ENCODE data around the gene GNAO1.
A peak's percentile ranks its signal among the peaks of the same experiment; 100 is the strongest.
"Not testable (repeated sequence)": the region's sequence is repeated elsewhere in the genome, so short reads cannot be mapped to it uniquely, and the experiment has no call there.

GNAO1 gene

GRCh38 chr16:56365552-56365951 is 174.3 kb downstream of the GNAO1 start:
- DNase-seq (ENCODE audit: low spot score): no peak

GRCh38 chr16:56366945-56367344 is 175.7 kb downstream of the GNAO1 start:
- DNase-seq (ENCODE audit: low spot score): no peak

GRCh38 chr16:56367764-56368163 is 176.5 kb downstream of the GNAO1 start:
- no peak for DNase-seq (ENCODE audit: low spot score)

GRCh38 chr16:56368545-56368944 is 177.3 kb downstream of the GNAO1 start:
- DNase-seq (ENCODE audit: low spot score): no peak

GRCh38 chr16:56369202-56369601 is 177.9 kb downstream of the GNAO1 start:
- DNase-seq (ENCODE audit: low spot score): no peak

- DNase-seq (ENCODE audit: low spot score): no peak
Measured at GRCh38 chr16:56370185-56370874, 179.0 kb downstream of the GNAO1 start.

GRCh38 chr16:56370875-56371659 is 179.8 kb downstream of the GNAO1 start:
- DNase-seq (ENCODE audit: low spot score): peak; percentile 24

- DNase-seq (ENCODE audit: low spot score): no peak
Measured at GRCh38 chr16:56371660-56371937, 180.3 kb downstream of the GNAO1 start.

GRCh38 chr16:56372013-56372634 is 180.8 kb downstream of the GNAO1 start:
- DNase-seq (ENCODE audit: low spot score): no peak

GRCh38 chr16:56373003-56373402 is 181.7 kb downstream of the GNAO1 start:
- DNase-seq (ENCODE audit: low spot score): no peak

GRCh38 chr16:56375792-56376191 is 184.5 kb downstream of the GNAO1 start:
- not testable (repeated sequence) for DNase-seq (ENCODE audit: low spot score)

- not testable (repeated sequence) for DNase-seq (ENCODE audit: low spot score)
Measured at GRCh38 chr16:56379044-56379443, 187.8 kb downstream of the GNAO1 start.

- not testable (repeated sequence) for DNase-seq (ENCODE audit: low spot score)
Measured at GRCh38 chr16:56380778-56381485, 189.6 kb downstream of the GNAO1 start.

GRCh38 chr16:56382459-56382858 is 191.2 kb downstream of the GNAO1 start:
- DNase-seq (ENCODE audit: low spot score): no peak

- DNase-seq (ENCODE audit: low spot score): peak; percentile 53
Measured at GRCh38 chr16:56382901-56383355, 191.6 kb downstream of the GNAO1 start.

- no peak for DNase-seq (ENCODE audit: low spot score)
Measured at GRCh38 chr16:56384074-56384721, 192.9 kb downstream of the GNAO1 start.

- DNase-seq (ENCODE audit: low spot score): no peak
Measured at GRCh38 chr16:56387396-56387795, 196.1 kb downstream of the GNAO1 start.

- DNase-seq (ENCODE audit: low spot score): no peak
Measured at GRCh38 chr16:56388209-56388608, 196.9 kb downstream of the GNAO1 start.

GRCh38 chr16:56389554-56389953 is 198.3 kb downstream of the GNAO1 start:
- DNase-seq (ENCODE audit: low spot score): no peak

GRCh38 chr16:56396724-56397123 is 205.4 kb downstream of the GNAO1 start:
- not testable (repeated sequence) for DNase-seq (ENCODE audit: low spot score)

GRCh38 chr16:56399047-56399446 is 207.8 kb downstream of the GNAO1 start:
- DNase-seq (ENCODE audit: low spot score): no peak

GRCh38 chr16:56399486-56399885 is 208.2 kb downstream of the GNAO1 start:
- no peak for DNase-seq (ENCODE audit: low spot score)

All from COLO829 (cell line).